Right cardiac atrium (tissue), 5 donors: ENCODE measurements around the gene ATL2. TPM values are rescaled to one million over a fixed set of nuclear protein-coding genes. Genes with fewer than 3 reads are reported as not detected.

Experiments
- ATAC-seq, 2 donors: fragments of 200-7000 bp; cut with Tn5 transposase; one replicate each; pipeline versions ENCODE4 v1.8.0 to v1.9.1; 2020; ENCODE audit warnings: moderate library complexity in 2 of 2, mild to moderate bottlenecking in 1 of 2
- DNase-seq, 3 donors: peaks; one replicate each; pipeline ENCODE4 v3.0.0-alpha.2; 2020
- H3K27ac ChIP-seq: one replicate; pipeline ENCODE4 v1.5.1; 2013; ENCODE audit warnings: mild to moderate bottlenecking, low read length, control low read depth, moderate library complexity
- H3K27me3 ChIP-seq: one replicate; pipeline ENCODE4 v1.6.1; 2013; ENCODE audit not compliant: control insufficient read depth, insufficient read depth
- H3K4me1 ChIP-seq: one replicate; pipeline ENCODE4 v1.6.1; 2013; ENCODE audit warnings: low read length; ENCODE audit not compliant: control insufficient read depth, insufficient read depth
- H3K4me3 ChIP-seq: one replicate; pipeline ENCODE4 v1.5.1; 2013; ENCODE audit warnings: low read length, control low read depth
- H3K9me3 ChIP-seq: one replicate; pipeline ENCODE4 v1.6.1; 2013; ENCODE audit warnings: low read length; ENCODE audit not compliant: control insufficient read depth
- WGBS: extraction: QIAGEN DNeasy Blood & Tissue Kit; methylation state at CpG from one replicate; pipeline ENCODE4 v1.1.7; 2013; 5-methylcytosine and 5-hydroxymethylcytosine counted together
- intact Hi-C, 4 donors: fragments of 100-400 bp; cut with DNase I; formaldehyde crosslinking; loops; one replicate each; pipeline versions ENCODE4 v1.11.0 to v1.14.0; 2022 to 2023
- polyA plus RNA-seq: library from polyadenylated mRNA; stranded (reverse); fragments of 200-250 nt; gene quantifications from one replicate; pipeline ENCODE4 v1.2.3, GENCODE V29; 2013
- total RNA-seq, 4 donors: library from RNA; stranded (reverse); fragmentation: NEBNext Ultra II Directional; extraction: Animal tissue kit (Norgen Biotek cat#: 25700); gene quantifications; one replicate each; pipeline ENCODE4 v1.2.1, GENCODE V29; 2021
- donor health status: healthy with polysubstance abuse.
- donor health status: DM: no; HTN: yes; CAD: no.
- donor health status: DM: no; HTN: no; CAD: no.
- donor health status: DM: no; HTN: yes; CAD: no; lungs with severe emphysema.
- donor health status: DM: yes; HTN: yes; CAD: no.

Gene ATL2
- total and polyA plus RNA-seq, 5 donors, result 19.9 to 53.5 (median 41.0) TPM

GRCh38 chr2:38244301-38244700 lies 132.8 kb downstream of the ATL2 start:
- WGBS, result 90% methylated on average over 8 of the region's 8 CpGs

More at GRCh38 chr2:38244301-38244700, 132.8 kb downstream of the ATL2 start:
- H3K4me3 ChIP-seq, result no peak overlapping the region
- no peaks in the 10 kb centered on the region for H3K27me3 ChIP-seq
- H3K4me1 ChIP-seq, result no peaks in the 10 kb centered on the region
- no peak overlapping the region for H3K27ac ChIP-seq
- ATAC-seq (no peak), DNase-seq (no peak)
- H3K9me3 ChIP-seq, result no peaks in the 10 kb centered on the region
- intact Hi-C loops, result no loop called here

Other genes starting within 250 kb of the ATL2 start
- gene HNRNPLL, start 225.7 kb upstream of the ATL2 start, total RNA-seq, result 10 to 100 TPM; 33.3 to 38.7 (median 34.9) TPM
- 11.3 TPM for gene HNRNPLL, start 225.7 kb upstream of the ATL2 start, polyA plus RNA-seq